ENCODE data around the gene FAIM. TPM values are rescaled to one million over a fixed set of nuclear protein-coding genes. Genes with fewer than 3 reads are reported as not detected.
"Not testable (repeated sequence)": the region's sequence is repeated elsewhere in the genome, so short reads cannot be mapped to it uniquely, and the experiment has no call there.

The FAIM gene
- total and polyA plus RNA-seq, 4 donors = 3.3 to 8.5 (median 5.1) TPM

DNA sequence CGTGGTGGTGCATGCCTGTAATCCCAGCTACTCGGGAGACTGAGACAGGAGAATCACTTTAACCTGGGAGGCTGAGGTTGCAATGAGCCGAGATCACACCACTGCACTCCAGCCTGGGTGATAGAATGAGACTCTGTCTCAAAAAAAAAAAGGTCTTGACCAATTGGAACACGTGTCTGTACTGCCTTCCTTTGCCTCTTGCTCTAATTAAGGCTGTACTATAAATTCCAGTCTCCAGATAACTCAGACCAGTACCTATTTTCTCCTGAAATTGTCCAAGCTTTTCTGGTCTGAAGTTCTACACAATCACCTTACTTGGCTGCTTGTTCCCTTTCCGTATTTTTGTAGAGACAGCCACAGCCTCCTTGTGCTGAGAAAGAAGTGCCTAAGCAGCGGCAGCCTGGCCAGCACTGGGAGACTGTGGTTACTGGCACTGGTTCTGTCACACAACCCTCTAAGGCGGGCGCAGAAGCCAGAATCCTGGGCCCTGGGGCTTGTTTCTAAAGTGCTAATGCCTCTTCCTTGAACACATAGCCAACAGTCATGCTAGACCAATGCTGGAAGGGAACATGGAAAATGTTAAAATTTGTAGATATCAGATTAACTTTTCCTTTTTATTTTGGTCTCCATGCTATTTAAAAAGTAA is 8.3 kb upstream of the FAIM start:
- no peak overlapping the region for H3K27ac ChIP-seq (ENCODE audit: low read depth in 1 of 2, low read length in 2 of 2)
- 82% methylated on average over 8 of the region's 8 CpGs for WGBS
- DNase-seq (ENCODE audit: low spot score) = no peak
- TF ChIP-seq, protein P1, sequence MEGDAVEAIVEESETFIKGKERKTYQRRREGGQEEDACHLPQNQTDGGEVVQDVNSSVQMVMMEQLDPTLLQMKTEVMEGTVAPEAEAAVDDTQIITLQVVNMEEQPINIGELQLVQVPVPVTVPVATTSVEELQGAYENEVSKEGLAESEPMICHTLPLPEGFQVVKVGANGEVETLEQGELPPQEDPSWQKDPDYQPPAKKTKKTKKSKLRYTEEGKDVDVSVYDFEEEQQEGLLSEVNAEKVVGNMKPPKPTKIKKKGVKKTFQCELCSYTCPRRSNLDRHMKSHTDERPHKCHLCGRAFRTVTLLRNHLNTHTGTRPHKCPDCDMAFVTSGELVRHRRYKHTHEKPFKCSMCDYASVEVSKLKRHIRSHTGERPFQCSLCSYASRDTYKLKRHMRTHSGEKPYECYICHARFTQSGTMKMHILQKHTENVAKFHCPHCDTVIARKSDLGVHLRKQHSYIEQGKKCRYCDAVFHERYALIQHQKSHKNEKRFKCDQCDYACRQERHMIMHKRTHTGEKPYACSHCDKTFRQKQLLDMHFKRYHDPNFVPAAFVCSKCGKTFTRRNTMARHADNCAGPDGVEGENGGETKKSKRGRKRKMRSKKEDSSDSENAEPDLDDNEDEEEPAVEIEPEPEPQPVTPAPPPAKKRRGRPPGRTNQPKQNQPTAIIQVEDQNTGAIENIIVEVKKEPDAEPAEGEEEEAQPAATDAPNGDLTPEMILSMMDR (IDR thresholded peaks at IDR 0.05; ENCODE audit: low read depth, low read length, missing input control) = no peak
- no peak for TF ChIP-seq TAF1 (conservative IDR thresholded peaks at IDR 0.05)
- TF ChIP-seq, protein P2, sequence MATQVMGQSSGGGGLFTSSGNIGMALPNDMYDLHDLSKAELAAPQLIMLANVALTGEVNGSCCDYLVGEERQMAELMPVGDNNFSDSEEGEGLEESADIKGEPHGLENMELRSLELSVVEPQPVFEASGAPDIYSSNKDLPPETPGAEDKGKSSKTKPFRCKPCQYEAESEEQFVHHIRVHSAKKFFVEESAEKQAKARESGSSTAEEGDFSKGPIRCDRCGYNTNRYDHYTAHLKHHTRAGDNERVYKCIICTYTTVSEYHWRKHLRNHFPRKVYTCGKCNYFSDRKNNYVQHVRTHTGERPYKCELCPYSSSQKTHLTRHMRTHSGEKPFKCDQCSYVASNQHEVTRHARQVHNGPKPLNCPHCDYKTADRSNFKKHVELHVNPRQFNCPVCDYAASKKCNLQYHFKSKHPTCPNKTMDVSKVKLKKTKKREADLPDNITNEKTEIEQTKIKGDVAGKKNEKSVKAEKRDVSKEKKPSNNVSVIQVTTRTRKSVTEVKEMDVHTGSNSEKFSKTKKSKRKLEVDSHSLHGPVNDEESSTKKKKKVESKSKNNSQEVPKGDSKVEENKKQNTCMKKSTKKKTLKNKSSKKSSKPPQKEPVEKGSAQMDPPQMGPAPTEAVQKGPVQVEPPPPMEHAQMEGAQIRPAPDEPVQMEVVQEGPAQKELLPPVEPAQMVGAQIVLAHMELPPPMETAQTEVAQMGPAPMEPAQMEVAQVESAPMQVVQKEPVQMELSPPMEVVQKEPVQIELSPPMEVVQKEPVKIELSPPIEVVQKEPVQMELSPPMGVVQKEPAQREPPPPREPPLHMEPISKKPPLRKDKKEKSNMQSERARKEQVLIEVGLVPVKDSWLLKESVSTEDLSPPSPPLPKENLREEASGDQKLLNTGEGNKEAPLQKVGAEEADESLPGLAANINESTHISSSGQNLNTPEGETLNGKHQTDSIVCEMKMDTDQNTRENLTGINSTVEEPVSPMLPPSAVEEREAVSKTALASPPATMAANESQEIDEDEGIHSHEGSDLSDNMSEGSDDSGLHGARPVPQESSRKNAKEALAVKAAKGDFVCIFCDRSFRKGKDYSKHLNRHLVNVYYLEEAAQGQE (IDR thresholded peaks at IDR 0.05) = no peak
- TF ChIP-seq YY1 (IDR thresholded peaks at IDR 0.05) = no peak
- TF ChIP-seq HNF4G (IDR thresholded peaks at IDR 0.05) = no peak
- TF ChIP-seq FOXA1 (IDR thresholded peaks at IDR 0.05) = no peak
- H3K4me1 ChIP-seq (ENCODE audit: control insufficient read depth in 4 of 4, insufficient read depth in 4 of 4, low read length in 3 of 4) = peaks cover 2 to 4% (median 3%) of the 10 kb centered on the region in 4 donors
- H3K36me3 ChIP-seq (ENCODE audit: control insufficient read depth in 4 of 4, insufficient read depth in 3 of 4, low read depth in 1 of 4, low read length in 3 of 4) = no peaks in the 10 kb centered on the region
- H3K4me3 ChIP-seq (ENCODE audit: low read depth in 1 of 3, low read length in 3 of 3) = no peak overlapping the region
- no peaks in the 10 kb centered on the region for H3K9me3 ChIP-seq (ENCODE audit: control insufficient read depth in 4 of 4, low read length in 3 of 4)
- H3K9ac ChIP-seq (ENCODE audit: low read depth in 1 of 2, low read length in 2 of 2) = no peak overlapping the region
- no peaks in the 10 kb centered on the region for H3K27me3 ChIP-seq (ENCODE audit: control insufficient read depth in 4 of 4, insufficient read depth in 4 of 4, low read length in 3 of 4)

DNA sequence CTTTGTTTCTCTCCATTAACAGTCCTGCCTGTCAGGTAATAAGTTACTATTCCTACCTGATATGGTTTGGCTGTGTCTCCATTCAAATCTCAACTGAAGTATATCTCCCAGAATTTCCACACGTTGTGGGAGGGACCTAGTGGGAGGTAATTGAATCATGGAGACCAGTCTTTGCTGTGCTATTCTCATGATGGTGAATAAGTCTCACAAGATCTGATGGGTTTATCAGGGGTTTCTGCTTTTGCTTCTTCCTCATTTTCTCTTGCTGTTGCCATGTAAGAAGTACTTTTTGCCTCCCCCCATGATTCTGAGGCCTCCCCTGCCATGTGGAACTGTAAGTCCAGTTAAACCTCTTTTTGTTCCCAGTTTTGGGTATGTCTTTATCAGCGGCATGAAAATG is 6.9 kb upstream of the FAIM start:
- 81% methylated on average over 2 of the region's 2 CpGs for WGBS
- H3K4me1 ChIP-seq (ENCODE audit: control insufficient read depth in 4 of 4, insufficient read depth in 4 of 4, low read length in 3 of 4); H3K9ac ChIP-seq (ENCODE audit: low read depth in 1 of 2, low read length in 2 of 2); H3K9me3 ChIP-seq (ENCODE audit: control insufficient read depth in 4 of 4, low read length in 3 of 4); DNase-seq (ENCODE audit: low spot score); H3K36me3 ChIP-seq (ENCODE audit: control insufficient read depth in 4 of 4, insufficient read depth in 3 of 4, low read depth in 1 of 4, low read length in 3 of 4); H3K27me3 ChIP-seq (ENCODE audit: control insufficient read depth in 4 of 4, insufficient read depth in 4 of 4, low read length in 3 of 4); H3K4me3 ChIP-seq (ENCODE audit: low read depth in 1 of 3, low read length in 3 of 3); H3K27ac ChIP-seq (ENCODE audit: low read depth in 1 of 2, low read length in 2 of 2): not testable (repeated sequence)

DNA sequence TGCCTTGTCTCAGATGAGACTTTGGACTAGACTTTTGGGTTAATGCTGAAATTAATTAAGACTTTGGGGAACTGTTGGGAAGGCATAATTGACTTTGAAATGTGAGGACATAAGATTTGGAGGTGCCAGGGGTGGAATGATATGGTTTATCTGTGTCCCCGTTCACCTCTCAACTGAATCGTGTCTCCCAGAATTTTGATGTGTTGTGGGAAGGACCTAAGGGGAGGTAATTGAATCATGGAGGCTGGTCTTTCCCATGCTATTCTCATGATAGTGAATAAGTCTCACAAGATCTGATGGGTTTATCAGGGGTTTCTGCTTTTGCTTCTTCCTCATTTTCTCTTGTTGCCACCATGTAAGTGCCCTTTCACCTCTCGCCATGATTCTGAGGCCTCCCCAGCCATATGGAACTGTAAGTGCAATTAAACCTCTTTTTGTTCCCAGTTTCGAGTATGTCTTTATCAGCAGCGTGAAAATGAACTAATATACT is 4.4 kb upstream of the FAIM start:
- not testable (repeated sequence) for H3K27me3 ChIP-seq (ENCODE audit: control insufficient read depth in 4 of 4, insufficient read depth in 4 of 4, low read length in 3 of 4); H3K4me1 ChIP-seq (ENCODE audit: control insufficient read depth in 4 of 4, insufficient read depth in 4 of 4, low read length in 3 of 4); H3K27ac ChIP-seq (ENCODE audit: low read depth in 1 of 2, low read length in 2 of 2); H3K9me3 ChIP-seq (ENCODE audit: control insufficient read depth in 4 of 4, low read length in 3 of 4); DNase-seq (ENCODE audit: low spot score); H3K36me3 ChIP-seq (ENCODE audit: control insufficient read depth in 4 of 4, insufficient read depth in 3 of 4, low read depth in 1 of 4, low read length in 3 of 4); H3K9ac ChIP-seq (ENCODE audit: low read depth in 1 of 2, low read length in 2 of 2); H3K4me3 ChIP-seq (ENCODE audit: low read depth in 1 of 3, low read length in 3 of 3)
- WGBS = 97% methylated on average over 5 of the region's 5 CpGs

DNA sequence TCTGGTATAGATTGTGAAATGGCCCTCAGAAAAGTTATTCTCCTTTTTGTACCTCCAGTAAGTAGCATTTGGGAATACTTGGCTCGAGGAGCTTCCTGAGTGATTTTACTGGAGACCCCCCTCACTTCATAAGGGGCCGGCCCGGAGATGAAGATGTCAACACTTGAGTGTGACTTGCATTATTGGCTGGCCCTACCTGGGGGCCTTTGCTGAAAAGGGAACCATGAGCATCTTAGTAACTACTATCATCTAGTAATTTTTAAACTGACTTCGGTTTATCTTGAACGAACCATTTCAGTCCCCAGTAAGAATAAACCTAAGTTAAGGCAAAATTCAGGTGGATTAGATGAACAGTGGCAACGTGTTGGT is 1.3 kb downstream of the FAIM start:
- peak overlapping the region in 1 of 2 donors; percentile 90 for H3K27ac ChIP-seq (ENCODE audit: low read depth in 1 of 2, low read length in 2 of 2)
- no peak for TF ChIP-seq JUND (IDR thresholded peaks at IDR 0.05)
- TF ChIP-seq HNF4A (conservative IDR thresholded peaks at IDR 0.05) = no peak
- no peak for TF ChIP-seq GABPA (IDR thresholded peaks at IDR 0.05 in 1 of 2, conservative IDR thresholded peaks at IDR 0.05 in 1 of 2)
- TF ChIP-seq FOXA1 (IDR thresholded peaks at IDR 0.05) = no peak
- TF ChIP-seq, protein P1 (IDR thresholded peaks at IDR 0.05; ENCODE audit: low read depth, low read length, missing input control) = no peak
- no peak for TF ChIP-seq RXRA (IDR thresholded peaks at IDR 0.05)
- no peak for TF ChIP-seq YY1 (IDR thresholded peaks at IDR 0.05)
- TF ChIP-seq HNF4G (IDR thresholded peaks at IDR 0.05) = no peak
- TF ChIP-seq FOXA2 (IDR thresholded peaks at IDR 0.05) = no peak
- no peak for TF ChIP-seq NR2F2 (IDR thresholded peaks at IDR 0.05)
- TF ChIP-seq RAD21 (IDR thresholded peaks at IDR 0.05) = no peak
- TF ChIP-seq, protein P3, sequence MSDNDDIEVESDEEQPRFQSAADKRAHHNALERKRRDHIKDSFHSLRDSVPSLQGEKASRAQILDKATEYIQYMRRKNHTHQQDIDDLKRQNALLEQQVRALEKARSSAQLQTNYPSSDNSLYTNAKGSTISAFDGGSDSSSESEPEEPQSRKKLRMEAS (IDR thresholded peaks at IDR 0.05) = no peak
- TF ChIP-seq EGR1 (IDR thresholded peaks at IDR 0.05; ENCODE audit: low read depth in 2 of 2) = no peak
- no peak for TF ChIP-seq SP1 (IDR thresholded peaks at IDR 0.05)
- no peak for TF ChIP-seq TAF1 (conservative IDR thresholded peaks at IDR 0.05)

More for the DNA sequence above, 1.3 kb downstream of the FAIM start:
- no peaks in the 10 kb centered on the region for H3K9me3 ChIP-seq (ENCODE audit: control insufficient read depth in 4 of 4, low read length in 3 of 4)
- no peak overlapping the region for H3K9ac ChIP-seq (ENCODE audit: low read depth in 1 of 2, low read length in 2 of 2)
- no peaks in the 10 kb centered on the region for H3K27me3 ChIP-seq (ENCODE audit: control insufficient read depth in 4 of 4, insufficient read depth in 4 of 4, low read length in 3 of 4)
- H3K4me3 ChIP-seq (ENCODE audit: low read depth in 1 of 3, low read length in 3 of 3) = peak overlapping the region in 1 of 3 donors; percentile 70
- no peaks in the 10 kb centered on the region for H3K36me3 ChIP-seq (ENCODE audit: control insufficient read depth in 4 of 4, insufficient read depth in 3 of 4, low read depth in 1 of 4, low read length in 3 of 4)
- no peak for DNase-seq (ENCODE audit: low spot score)
- peaks cover 0 to 14% (median 6%) of the 10 kb centered on the region in 4 donors for H3K4me1 ChIP-seq (ENCODE audit: control insufficient read depth in 4 of 4, insufficient read depth in 4 of 4, low read length in 3 of 4)
- WGBS = 91% methylated on average over 6 of the region's 6 CpGs
